Osteocyte (in vitro differentiated cells): ENCODE data around the gene DIP2C. TPM values are rescaled to one million over a fixed set of nuclear protein-coding genes. Genes with fewer than 3 reads are reported as not detected.

Experiments
- DNase-seq: peaks from one replicate; pipeline ENCODE4 v3.0.0; 2021; ENCODE audit warnings: mixed read lengths; ENCODE audit not compliant: unreplicated experiment; ENCODE audit errors: extremely low spot score
- H3K27ac Mint-ChIP-seq: one replicate; pipeline ENCODE4 v1.8.0; 2021; ENCODE audit warnings: mild to moderate bottlenecking, mixed read lengths; ENCODE audit not compliant: unreplicated experiment
- H3K27me3 Mint-ChIP-seq: one replicate; pipeline ENCODE4 v1.8.0; 2021; ENCODE audit warnings: mixed read lengths; ENCODE audit not compliant: unreplicated experiment
- H3K36me3 Mint-ChIP-seq: one replicate; pipeline ENCODE4 v1.8.0; 2021; ENCODE audit warnings: mixed read lengths; ENCODE audit not compliant: unreplicated experiment
- H3K4me1 Mint-ChIP-seq: one replicate; pipeline ENCODE4 v1.8.0; 2021; ENCODE audit warnings: mixed read lengths; ENCODE audit not compliant: unreplicated experiment
- H3K4me3 Mint-ChIP-seq: one replicate; pipeline ENCODE4 v1.8.0; 2021; ENCODE audit warnings: mild to moderate bottlenecking, moderate library complexity, mixed read lengths; ENCODE audit not compliant: unreplicated experiment
- H3K9me3 Mint-ChIP-seq: one replicate; pipeline ENCODE4 v1.8.0; 2021; ENCODE audit warnings: mixed read lengths; ENCODE audit not compliant: unreplicated experiment
- total RNA-seq: library from RNA; stranded (reverse); gene quantifications from 2 replicates; pipeline ENCODE4 v1.2.1, GENCODE V29; 2021
- TF ChIP-seq, protein P1 (sequence below): fragments of 200-600 bp; sonication (generic); IDR thresholded peaks from 2 replicates; pipeline ENCODE4 v1.5.0; 2021; ENCODE audit warnings: antibody characterized with exemption, mild to moderate bottlenecking, moderate library complexity

Gene DIP2C
- total RNA-seq, 1 donor from 2014 or later = 36.8 TPM

GRCh38 chr10:686155-686931 lies 3.1 kb downstream of the DIP2C start:
- Mint-ChIP-seq H3K4me3 (no peak overlapping the region), H3K27ac (no peak overlapping the region), H3K9me3 (no peaks in the 10 kb centered on the region), H3K36me3 (no peaks in the 10 kb centered on the region), H3K4me1 (peaks cover 61% of the 10 kb centered on the region), H3K27me3 (no peaks in the 10 kb centered on the region)
- DNase-seq = no peak
- TF ChIP-seq, protein P1, sequence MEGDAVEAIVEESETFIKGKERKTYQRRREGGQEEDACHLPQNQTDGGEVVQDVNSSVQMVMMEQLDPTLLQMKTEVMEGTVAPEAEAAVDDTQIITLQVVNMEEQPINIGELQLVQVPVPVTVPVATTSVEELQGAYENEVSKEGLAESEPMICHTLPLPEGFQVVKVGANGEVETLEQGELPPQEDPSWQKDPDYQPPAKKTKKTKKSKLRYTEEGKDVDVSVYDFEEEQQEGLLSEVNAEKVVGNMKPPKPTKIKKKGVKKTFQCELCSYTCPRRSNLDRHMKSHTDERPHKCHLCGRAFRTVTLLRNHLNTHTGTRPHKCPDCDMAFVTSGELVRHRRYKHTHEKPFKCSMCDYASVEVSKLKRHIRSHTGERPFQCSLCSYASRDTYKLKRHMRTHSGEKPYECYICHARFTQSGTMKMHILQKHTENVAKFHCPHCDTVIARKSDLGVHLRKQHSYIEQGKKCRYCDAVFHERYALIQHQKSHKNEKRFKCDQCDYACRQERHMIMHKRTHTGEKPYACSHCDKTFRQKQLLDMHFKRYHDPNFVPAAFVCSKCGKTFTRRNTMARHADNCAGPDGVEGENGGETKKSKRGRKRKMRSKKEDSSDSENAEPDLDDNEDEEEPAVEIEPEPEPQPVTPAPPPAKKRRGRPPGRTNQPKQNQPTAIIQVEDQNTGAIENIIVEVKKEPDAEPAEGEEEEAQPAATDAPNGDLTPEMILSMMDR = no peak

- H3K36me3 Mint-ChIP-seq = no peaks in the 10 kb centered on the region
- H3K27ac Mint-ChIP-seq = no peak overlapping the region
- TF ChIP-seq, protein P1 = no peak
- H3K4me3 Mint-ChIP-seq = no peak overlapping the region
- peaks cover 60% of the 10 kb centered on the region for H3K4me1 Mint-ChIP-seq
- no peaks in the 10 kb centered on the region for H3K9me3 Mint-ChIP-seq
- no peaks in the 10 kb centered on the region for H3K27me3 Mint-ChIP-seq
- no peak for DNase-seq
Measured at GRCh38 chr10:685613-686012, 3.9 kb downstream of the DIP2C start.

DNA sequence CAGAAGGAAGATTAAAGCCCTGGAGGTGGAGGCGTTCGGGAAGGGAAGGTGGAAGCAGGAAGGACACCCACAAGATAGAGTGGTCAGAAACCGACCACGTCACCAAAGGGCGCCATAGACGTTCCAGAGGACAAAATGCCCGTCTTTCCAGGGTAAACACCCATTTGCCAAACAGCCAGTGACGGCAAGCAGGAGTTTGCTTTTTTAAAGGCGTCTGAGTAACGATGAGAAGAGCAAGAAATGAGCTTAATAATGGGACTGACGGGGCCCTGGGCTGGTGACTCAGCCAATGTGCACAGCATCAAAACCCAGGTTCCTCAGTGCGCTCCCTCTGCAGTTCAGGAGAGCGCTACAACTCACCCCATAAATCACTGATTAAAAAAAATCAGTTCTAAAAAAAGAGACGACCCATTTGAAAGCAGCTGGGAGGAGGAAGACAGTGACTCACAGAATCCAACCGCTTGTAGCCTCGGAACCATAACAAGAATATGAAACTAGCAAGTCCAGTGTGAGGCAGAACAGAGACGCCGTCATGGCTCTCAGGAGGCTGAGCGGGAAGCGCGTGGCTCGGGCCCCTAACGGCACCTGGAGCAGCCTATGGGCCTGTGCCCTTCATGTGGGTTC lies 5.9 kb downstream of the DIP2C start:
- Mint-ChIP-seq H3K27me3 (no peaks in the 10 kb centered on the region), H3K9me3 (no peaks in the 10 kb centered on the region), H3K36me3 (no peaks in the 10 kb centered on the region), H3K4me3 (no peak overlapping the region), H3K4me1 (peaks cover 62% of the 10 kb centered on the region), H3K27ac (peak overlapping the region; percentile 66)
- DNase-seq = no peak
- TF ChIP-seq, protein P1 = no peak

- Mint-ChIP-seq H3K9me3 (no peaks in the 10 kb centered on the region), H3K4me1 (peaks cover 57% of the 10 kb centered on the region), H3K36me3 (no peaks in the 10 kb centered on the region), H3K4me3 (no peak overlapping the region), H3K27ac (peak overlapping the region; percentile 66), H3K27me3 (no peaks in the 10 kb centered on the region)
- TF ChIP-seq, protein P1 = no peak
- no peak for DNase-seq
Measured at GRCh38 chr10:682931-683447, 6.5 kb downstream of the DIP2C start.

- Mint-ChIP-seq H3K4me3 (no peak overlapping the region), H3K27me3 (no peaks in the 10 kb centered on the region), H3K27ac (no peak overlapping the region), H3K36me3 (no peaks in the 10 kb centered on the region), H3K4me1 (peaks cover 57% of the 10 kb centered on the region), H3K9me3 (no peaks in the 10 kb centered on the region)
- DNase-seq = no peak
- TF ChIP-seq, protein P1 = no peak
Measured at GRCh38 chr10:681670-682318, 7.7 kb downstream of the DIP2C start.
